GM19452 (cell line): Measurements from ENCODE around the gene STUM.
A peak's percentile ranks its signal among the peaks of the same experiment; 100 is the strongest.

ENCODE experiments used
- ATAC-seq: cut with Tn5 transposase; IDR thresholded peaks from one replicate; pipeline ENCODE4 v1.9.1; 2021; ENCODE audit not compliant: unreplicated experiment

Gene STUM

DNA sequence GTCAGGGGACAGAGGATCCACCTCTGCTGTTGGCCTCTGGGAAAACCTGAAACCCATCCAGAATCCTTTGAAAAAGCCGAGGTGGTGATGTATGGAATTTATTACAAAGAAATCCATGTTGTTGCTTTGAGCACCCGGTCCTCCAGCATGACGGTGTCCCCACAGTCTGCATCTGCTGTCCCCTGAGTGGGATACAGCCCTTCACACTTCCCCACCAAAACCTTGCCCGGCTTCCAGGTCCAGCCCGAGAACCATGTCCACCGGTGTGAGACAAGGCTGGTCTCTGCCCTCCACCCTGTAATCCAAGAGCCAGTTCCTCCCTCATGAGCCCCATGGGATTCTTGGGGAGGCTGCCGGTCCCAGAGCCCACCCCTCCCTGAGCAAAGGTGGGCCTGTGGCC is 70.5 kb downstream of the STUM start:
- ATAC-seq: no peak

DNA sequence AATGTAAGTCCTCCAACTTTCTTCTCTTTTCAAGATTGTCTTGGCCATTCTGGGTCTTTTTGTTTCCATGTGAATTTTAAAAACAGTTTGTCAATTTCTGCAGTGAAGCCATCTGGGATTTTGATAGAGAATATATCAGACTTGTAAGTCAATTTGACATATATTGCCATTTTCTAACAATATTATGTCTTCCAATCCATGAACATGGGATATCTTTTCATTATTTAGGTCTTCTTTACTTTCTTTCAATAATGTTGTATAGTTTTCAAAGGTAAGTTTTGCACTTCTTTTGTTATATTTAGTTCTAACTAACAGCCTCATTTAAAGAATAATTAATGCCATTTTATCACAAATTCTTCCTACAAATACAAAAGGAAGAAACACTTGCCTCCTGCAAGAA is 73.4 kb downstream of the STUM start:
- no peak for ATAC-seq

DNA sequence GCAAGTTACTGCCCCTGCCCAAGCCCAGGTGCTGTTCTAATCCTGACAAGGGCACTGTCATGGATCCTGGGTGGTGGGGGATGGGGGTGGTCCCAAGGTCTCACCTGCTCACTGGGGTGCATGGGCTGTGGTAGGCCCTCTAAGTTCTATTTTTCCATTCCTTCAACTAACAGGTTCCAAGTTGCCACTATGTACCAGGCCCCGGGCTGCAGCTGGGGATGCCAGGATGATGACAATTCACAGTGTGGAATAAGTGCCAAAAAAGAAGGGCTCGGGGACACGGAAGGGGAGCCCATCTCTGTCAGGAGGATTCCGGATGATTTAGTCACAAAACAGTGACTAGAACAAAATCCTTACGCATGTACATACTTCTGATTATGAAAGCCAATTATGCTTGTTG is 76.0 kb downstream of the STUM start:
- no peak for ATAC-seq

DNA sequence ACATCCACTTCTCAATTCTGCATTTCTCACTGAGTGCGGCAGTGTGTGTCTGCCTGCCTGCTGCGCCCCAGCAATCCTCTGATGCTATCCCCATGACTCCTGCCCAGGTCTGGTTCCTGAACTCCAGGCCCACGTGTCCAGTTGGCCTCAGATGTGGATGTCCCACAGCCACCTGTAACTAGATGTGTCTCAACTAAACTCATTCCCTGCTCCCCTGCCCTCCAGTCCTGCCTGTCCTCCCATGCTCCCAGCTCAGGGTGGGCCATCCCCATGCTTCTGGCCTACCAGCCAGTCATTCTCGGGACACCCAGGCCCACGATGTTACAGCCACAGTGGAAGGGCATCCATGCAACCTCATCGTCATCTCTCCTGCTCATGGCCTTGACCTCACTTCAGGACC is 76.8 kb downstream of the STUM start:
- ATAC-seq: no peak

DNA sequence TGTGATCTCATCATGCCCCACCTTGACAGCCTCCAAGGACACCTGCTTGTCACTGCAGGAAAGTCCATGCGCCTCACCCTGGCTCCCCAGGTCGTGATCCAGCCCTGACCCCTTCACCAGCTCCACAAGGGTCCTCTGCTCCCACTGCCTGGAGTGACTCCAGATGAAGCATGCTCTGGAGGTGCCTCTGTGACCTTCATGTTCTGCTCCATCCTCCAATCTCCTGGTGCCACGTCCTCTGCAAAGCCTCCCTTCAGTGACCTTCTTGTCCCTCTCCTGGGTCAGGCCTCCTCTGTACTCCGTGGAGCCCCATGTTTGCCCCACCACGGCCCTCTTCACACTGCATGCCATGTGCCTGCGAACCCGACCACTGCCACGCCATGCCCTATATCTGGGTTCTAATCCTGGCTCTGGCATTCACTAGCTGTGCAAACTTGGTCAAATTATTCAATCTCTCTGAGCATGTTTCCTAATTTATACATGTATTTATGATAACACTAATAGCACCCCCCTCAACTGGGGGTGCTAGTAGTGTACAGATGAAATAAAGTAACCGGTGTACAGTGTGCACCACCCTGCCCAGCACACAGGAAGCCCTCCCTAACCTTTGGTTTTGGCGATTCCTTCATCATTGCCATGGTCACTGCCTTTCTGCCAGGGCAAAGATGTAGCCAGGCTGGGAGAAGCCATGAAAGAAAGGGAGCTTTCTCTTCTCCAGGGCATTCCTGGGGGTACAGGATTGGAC is 77.4 kb downstream of the STUM start:
- peak; percentile 30 for ATAC-seq

DNA sequence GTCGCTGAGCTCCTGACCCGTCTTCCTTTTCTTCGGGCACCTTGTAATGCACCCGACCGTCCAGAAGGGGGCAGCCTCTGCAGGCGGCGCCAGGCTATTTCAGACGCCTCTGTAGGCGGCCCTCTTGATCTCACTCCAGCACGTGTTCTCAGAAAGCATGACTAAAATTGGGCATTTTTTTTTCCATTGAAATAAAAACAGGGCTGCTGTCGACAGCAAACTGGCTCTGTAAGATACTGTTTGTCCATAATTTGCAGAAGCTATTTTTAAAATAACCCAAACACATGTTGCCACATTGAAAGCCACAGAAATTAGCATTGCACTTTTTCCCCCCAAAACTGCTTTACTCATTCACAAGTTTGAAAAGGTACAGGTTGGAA is 78.0 kb downstream of the STUM start:
- peak; percentile 81 for ATAC-seq

DNA sequence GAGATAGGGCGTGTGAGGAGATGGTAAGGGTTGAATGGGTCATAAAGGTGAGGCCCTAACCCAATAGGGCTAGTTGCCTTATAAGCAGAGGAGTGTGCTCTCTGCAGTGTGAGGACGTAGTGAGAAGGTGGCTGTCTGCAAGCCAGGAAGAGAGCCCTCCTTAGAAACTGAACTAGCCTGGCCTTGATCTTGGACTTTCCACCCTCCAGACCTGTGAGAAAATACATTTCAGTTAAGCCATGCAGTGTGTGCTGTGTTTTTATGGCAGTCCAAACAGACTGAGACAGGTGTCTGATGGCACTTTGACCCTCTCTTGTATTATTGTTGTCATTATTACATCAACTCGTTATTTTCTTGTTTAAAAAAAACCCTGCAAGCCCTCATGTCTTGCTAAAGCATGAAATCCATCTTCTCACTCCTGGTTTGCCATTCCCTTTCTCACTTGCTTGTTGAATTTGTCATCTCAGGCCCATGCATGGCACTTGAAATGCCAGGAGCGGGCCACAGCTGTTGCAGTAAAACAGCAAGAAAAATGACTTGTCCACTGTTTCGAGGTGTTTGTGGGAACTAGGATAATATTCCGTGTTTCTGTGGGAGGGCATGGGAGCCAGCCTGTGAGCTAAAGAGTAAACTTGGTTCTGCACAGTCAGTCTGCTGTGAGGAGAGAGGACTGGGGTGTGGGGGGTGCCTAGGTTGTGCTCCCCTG is 78.6 kb downstream of the STUM start:
- ATAC-seq: no peak

DNA sequence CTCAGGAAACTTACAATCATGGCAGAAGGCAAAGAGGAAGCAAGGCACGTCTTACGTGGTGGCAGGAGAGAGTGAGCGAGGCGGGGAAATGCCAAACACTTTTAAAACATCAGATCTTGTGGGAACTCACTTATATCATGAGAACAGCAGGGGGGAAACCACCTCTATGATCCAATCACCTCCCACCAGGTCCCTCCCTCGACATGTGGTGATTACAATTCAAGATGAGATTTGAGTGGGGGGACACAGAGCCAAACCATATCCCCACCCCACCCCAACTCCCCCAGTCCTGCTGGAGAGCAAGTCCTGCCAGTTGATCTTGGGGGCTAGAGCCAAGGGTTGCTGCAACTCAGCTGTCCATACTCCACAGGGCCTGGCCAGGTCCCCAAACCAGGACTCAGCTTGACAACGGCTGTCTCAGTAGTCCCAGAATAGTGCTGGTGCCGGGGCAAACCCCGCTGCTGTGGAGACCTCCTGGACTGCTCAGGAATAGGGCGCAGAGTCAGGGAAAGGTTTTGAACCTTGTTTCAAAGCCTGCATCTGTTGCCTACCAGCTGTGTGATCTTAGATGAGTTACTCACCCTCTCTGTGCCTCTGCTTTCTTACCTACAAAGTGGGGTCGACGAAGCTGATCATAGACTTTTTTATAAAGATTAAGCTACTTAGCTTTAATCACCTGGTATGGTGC is 79.5 kb downstream of the STUM start:
- ATAC-seq: no peak

DNA sequence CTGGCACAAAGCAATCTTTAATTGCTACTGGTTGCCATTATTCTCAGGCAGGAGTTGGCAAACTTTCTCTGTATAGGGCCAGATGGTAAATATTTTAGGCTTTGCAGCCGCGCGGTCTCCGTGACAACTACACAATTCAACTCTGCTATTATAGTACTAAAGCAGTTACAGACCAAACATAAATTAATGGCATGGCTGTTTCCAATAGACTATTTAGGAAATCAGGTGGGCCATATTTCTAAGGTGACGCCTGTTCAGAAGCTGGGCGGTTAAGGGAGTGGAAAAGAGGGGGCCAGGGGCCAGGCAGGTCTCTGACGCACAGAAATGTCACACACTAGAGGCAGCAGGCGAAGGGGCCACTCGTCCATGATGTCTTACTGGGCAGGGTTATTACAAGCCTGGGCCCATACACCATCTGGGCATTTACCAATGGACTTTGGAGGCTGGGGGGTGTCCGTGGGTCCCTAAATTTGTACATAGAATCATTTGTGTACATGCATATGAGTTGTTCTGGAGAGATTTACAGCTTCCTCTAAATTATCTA is 80.1 kb downstream of the STUM start:
- ATAC-seq: no peak

DNA sequence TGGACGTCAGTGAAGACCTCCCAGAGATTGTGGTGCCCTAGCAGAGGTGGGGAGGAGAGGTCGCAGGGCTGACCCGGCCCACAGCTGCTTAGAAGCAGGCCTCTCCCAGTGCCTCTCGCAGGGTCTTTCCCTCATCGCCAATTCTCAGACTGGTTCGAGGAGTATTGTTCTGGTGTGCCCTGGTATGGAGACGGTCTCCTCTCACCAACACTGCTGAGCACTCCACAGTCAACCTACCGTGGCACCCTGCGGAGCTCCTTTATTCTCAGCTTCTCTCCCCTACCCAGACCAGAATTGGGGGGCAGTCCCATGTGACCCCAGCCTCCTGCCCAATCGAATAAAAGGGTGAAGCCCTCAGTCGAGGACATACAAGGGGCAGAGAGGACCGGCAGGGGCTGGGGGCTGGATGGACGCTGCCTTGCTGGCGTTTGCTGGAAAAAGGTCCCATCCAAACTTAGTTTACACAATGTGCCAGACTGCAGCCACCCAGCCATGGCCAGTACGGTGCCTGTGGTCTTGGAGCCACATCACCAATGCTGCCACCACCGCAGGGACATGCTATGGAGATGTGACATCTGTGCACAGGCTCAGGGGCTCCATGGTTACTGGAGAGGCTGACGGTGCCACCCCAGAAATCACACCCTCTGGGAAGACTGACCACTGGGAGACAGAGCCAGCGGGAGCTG is 80.8 kb downstream of the STUM start:
- ATAC-seq: no peak

DNA sequence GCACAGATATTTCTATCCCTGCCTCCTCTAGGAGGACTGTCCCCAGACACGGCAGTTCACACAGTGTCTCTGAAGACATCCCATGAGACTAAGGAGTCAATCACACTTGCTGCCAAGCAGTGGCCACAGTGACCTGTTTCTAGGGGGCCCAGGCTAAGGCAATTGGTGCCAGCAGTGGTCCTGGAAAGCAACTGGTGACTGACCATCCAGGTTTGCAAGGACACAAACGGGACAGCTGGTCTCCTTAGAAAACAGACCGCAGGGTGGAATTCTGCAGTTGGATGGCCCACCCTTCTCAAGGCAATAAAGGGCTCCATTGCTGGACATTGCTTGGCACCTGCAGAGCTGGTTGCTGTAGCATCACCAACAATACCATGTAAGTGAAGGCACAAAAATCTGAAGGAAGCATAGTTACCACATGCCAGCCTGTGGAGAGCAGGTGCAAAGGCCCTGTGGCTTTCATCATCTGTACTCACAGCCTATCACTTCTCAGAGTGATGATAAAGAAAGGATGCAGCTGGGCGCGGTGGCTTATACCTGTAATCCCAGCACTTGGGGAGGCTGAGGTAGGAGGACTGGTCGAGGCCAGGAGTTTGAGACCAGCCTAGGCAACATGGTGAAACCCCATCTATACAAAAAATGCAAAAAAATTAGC is 81.5 kb downstream of the STUM start:
- ATAC-seq: no peak

DNA sequence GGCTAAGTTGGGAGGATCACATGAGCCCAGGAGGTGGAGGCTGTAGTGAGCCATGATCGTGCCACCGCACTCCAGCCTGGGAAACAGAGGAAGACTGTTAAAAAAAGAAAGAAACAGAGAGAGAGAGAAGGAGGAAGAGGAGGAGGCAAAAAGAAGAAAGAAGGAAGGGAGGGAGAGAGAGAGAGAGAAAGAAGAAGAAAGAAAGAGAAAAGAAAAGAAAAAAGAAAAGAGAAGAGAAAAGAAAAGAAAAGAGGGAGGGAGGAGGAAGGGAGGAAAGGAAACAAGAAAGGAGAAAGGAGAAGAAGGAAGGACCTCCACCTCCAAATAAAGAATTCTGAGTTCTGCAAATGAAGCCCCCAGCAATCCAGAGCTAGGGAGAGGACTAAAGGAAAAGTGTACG is 82.0 kb downstream of the STUM start:
- ATAC-seq: no peak

DNA sequence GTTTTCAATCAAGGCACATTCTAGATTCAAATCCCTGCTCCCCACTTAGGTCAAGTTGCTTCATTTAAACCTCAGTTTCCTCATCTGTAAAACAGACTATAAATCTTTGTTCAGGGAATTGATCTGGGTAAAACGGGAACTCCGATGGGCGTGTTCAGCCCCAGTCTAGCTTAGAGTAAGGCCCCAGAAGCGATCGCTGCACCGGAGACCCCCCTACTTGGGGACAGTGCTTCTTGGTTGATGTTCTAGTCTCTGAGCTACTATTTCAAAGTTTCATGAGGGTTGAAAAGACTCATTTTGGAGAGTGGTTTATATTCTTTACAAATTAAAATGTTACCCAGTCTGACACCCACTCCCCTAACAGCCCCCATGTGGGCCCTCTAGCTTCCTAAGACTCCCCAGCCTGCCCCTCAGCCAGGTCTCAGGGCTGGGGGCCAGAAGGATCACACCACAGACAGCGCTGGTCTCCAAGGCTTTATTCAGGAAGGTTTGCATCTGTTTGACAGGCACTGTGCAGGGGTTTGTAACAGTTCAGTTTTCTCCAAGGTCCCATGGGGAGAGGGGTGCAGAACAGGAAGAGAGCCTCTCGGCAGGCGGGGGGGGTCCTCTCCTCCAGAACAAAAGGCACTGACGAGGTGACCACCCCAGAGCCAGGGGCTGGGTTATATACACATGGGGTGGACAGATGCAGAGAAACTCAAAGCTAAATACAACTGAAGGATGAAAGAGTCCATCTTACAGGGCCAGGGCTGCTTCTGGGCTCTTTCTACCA is 82.9 kb downstream of the STUM start:
- ATAC-seq: no peak

DNA sequence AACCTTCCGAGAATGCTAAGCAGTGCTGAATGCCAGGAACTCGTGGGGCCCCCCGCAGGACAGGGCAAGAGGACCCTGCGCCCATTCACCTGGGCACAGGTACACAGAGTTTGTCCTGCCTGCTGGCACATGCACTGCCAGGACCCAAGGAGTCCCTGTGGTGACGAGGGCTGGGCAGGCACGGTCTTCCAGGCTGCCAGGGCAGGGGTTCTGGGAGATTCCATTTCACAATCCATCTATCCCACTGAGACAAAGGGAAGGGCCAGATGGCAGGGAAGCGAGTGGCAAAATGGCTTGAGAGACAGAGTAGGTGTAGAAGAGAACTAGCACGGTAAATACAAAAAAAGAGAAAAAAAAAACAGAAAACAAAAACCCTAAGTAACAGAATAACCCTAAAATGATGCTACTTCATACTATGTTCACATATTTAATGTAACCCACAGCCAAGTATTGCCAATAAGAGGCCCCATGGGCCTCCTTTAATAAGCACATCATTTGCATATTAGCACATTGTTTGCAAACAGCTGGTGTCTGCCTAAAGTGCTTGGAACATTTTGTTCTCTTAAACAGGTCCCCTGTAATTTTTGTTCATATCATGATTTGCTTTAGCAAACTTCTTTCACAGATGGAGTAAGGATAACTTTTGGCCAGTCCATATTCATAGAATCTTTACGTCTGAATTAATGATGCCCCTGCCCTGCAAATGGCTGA is 83.8 kb downstream of the STUM start:
- ATAC-seq: no peak

DNA sequence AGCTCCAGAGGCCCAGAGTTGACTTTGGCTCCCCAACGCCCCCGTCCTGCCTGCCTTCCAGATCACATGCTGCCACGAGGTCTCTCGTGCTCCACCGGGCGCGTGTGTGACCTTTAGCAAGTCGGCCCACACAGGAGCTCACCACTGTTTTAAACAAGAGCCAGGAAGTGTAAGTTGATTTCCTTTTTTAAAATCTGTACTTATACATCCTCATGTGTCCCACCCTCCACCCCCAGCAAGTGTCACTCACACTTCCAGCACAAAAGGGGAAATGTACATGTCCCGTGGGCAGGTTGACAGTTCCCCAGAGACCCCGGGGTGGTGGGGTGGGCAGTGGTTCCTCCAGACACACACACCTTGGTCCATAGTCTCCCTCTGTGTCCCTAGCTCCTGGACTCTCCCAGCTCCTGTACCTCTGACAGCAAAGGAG is 84.4 kb downstream of the STUM start:
- ATAC-seq: no peak

DNA sequence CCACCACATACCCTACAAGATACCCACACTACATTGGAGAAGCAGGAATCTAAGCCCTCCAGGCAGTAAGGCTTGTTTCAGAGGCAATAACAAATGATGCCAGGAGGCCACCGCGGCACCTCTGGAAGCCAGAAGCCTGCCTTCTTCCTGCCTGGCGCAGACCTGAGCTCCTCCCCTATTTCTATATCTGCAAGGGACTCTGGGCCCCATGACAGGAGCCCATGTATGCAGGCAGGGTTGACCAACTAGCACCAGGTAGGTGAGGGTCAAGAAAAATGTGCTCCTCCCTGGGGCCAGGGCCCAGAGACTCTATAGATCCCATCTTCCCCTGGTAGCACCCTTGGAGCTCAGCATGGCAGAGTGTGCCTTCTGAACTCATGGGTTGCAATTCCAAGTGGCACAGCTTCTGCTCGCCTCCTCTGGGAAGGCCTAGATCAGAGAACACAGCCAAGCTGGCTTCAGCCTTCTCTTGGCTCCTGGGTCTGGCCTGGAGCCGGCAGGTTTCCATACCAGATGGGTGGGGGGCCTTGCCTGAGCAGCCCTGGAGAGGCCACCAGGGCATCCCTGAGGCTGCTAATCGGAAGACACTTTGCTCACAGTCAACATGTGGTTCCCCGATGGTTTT is 85.1 kb downstream of the STUM start:
- ATAC-seq: peak; percentile 7

DNA sequence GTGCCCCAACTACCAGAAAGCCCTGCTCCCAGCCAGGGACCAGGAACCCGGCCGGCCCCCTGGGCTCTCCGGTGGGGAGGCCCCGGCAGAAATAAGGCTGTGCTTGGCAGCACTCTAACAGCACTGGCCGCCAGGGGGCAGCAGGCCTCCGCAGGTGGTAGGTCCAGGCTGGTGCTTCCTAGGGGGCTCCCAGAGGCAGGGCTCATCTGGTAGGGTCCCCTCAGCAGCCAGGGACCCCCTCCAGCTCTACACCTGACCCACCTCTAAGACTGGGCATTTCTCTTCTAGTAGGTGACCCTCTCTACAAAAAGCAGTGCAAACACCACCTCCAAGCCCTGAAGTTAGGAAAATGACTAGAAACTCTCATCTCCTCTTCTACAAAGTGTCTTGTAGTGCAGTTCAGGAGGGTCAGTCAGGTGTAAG is 85.6 kb downstream of the STUM start:
- ATAC-seq: peak; percentile 73

DNA sequence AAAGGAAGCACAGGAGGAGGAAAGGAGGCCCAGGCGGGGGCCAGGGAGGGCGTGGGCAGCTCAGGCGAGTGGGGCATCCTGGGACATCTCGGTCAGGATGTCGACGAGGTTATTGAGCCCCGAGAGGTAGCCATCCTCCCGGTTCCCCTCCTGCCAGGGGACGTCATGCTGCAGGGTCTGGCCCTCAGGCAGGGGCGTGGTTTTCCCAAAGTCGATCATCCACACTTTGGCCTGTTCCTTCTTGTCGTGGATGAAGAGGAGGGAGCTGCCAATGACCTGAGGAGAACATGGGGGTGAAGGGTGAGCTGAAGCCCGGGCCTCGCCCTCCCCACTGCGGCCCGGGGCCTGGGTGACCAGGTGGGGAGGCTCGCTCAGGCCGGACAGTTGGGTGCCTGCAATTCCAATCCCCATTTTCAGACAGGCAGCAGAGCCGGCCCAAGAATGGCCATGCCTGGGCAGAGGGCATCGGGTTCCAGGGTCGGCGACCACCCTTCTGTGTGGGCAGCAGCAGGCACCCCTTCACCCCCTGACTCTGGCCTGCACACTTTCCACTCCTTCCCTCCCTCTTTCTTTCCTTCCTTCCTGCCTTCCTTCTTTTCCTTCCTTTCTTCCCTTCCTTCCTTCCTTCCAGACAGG is 86.2 kb downstream of the STUM start:
- ATAC-seq: no peak
